ENCODE data around the gene LIPT2. TPM values are rescaled to one million over a fixed set of nuclear protein-coding genes. Genes with fewer than 3 reads are reported as not detected.
"Not testable (repeated sequence)": the region's sequence is repeated elsewhere in the genome, so short reads cannot be mapped to it uniquely, and the experiment has no call there.

LIPT2 gene
- 10 to 100 TPM; 16.5 to 30.4 (median 19.3) TPM for polyA plus RNA-seq (ENCODE audit: low read depth in 6 of 6)

DNA sequence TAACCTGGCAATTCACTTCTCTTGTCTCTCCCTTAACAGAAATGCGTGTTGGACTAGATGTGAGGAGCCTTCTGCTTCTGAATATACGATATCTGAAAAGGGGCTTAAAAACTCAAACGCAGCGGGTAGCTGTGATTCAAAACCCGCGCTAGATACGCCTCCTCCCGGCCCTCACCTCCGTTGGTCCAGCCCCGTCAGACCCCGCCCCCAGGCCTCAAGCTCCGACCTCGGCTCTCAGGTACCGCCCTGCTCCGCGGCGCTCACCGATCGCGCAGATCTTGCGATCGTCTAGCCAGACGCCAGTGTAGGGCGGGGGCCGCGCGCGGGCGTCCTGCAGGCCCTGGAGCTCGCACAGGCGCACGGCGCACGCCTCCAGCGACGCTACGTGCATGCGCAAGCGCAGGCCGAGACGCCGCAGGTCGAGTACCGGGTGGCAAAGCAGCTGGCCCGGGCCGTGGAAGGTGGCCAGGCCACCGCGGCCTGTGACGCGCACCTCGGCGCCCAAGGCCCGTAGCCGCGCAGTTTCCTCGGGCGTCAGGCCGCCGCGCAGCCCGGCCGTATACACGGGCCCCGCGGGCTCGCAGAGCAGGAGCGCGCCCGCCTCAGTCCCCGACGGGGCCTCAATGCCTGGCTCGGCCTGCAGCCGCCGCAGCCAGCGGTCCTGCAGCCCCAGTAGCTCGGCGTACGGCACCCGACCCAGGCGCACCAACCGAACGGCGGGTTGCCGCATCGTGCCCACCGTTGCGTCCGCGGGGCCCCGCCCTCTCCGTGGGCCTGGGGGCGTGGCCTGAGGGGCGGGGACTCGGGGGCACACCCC, at the start of gene LIPT2:
Gene LIPT2, minus strand, starts transcription at position 751 of the 817 bp plus-strand sequence. Its CDS starts 21 bp downstream, at position 730.
- ATAC-seq (ENCODE audit: low read depth in 2 of 2) (peak; percentile 93 to 95), DNase-seq (peak; percentile 96)
- Mint-ChIP-seq H3K27ac (peak within 1 kb of the TSS; percentile 9 to 96 (median 86)), H3K4me3 (peak within 1 kb of the TSS; percentile 67 to 90 (median 86)), H3K27me3 (no peaks in the 10 kb centered on the region), H3K36me3 (peaks cover 0 to 8% of the 10 kb centered on the region in 2 donors), H3K4me1 (peaks cover 16 to 21% (median 16%) of the 10 kb centered on the region in 3 donors), H3K9me3 (peaks cover 0 to 10% (median 0%) of the 10 kb centered on the region in 7 donors)

- Mint-ChIP-seq H3K36me3 (peaks cover 0 to 25% of the 10 kb centered on the region in 2 donors), H3K9me3 (peaks cover 13 to 77% (median 34%) of the 10 kb centered on the region in 7 donors), H3K4me1 (no peaks in the 10 kb centered on the region), H3K27ac (no peak overlapping the region), H3K27me3 (peaks cover 0 to 10% (median 8%) of the 10 kb centered on the region in 3 donors), H3K4me3 (no peak overlapping the region)
- ATAC-seq (ENCODE audit: low read depth in 2 of 2) (no peak), DNase-seq (no peak)
Observed at GRCh38 chr11:74541466-74541865, 47.9 kb upstream of the LIPT2 start.

GRCh38 chr11:74540270-74540669, 46.7 kb upstream of the LIPT2 start:
- peaks cover 0 to 25% of the 10 kb centered on the region in 2 donors for H3K36me3 Mint-ChIP-seq
- H3K27me3 Mint-ChIP-seq: peaks cover 0 to 10% (median 8%) of the 10 kb centered on the region in 3 donors
- peaks cover 13 to 71% (median 34%) of the 10 kb centered on the region in 7 donors for H3K9me3 Mint-ChIP-seq
- H3K4me3 Mint-ChIP-seq: no peak overlapping the region
- ATAC-seq (ENCODE audit: low read depth in 2 of 2) (no peak), DNase-seq (no peak)
- H3K27ac Mint-ChIP-seq: no peak overlapping the region
- H3K4me1 Mint-ChIP-seq: no peaks in the 10 kb centered on the region

- no peak overlapping the region for H3K4me3 Mint-ChIP-seq
- H3K4me1 Mint-ChIP-seq: peaks cover 0 to 2% (median 0%) of the 10 kb centered on the region in 3 donors
- H3K27ac Mint-ChIP-seq: no peak overlapping the region
- peaks cover 0 to 25% of the 10 kb centered on the region in 2 donors for H3K36me3 Mint-ChIP-seq
- peaks cover 9 to 56% (median 21%) of the 10 kb centered on the region in 7 donors for H3K9me3 Mint-ChIP-seq
- H3K27me3 Mint-ChIP-seq: peaks cover 5 to 10% (median 8%) of the 10 kb centered on the region in 3 donors
- no peak for ATAC-seq (ENCODE audit: low read depth in 2 of 2)
- DNase-seq: no peak
Observed at GRCh38 chr11:74538680-74539079, 45.2 kb upstream of the LIPT2 start.

DNA sequence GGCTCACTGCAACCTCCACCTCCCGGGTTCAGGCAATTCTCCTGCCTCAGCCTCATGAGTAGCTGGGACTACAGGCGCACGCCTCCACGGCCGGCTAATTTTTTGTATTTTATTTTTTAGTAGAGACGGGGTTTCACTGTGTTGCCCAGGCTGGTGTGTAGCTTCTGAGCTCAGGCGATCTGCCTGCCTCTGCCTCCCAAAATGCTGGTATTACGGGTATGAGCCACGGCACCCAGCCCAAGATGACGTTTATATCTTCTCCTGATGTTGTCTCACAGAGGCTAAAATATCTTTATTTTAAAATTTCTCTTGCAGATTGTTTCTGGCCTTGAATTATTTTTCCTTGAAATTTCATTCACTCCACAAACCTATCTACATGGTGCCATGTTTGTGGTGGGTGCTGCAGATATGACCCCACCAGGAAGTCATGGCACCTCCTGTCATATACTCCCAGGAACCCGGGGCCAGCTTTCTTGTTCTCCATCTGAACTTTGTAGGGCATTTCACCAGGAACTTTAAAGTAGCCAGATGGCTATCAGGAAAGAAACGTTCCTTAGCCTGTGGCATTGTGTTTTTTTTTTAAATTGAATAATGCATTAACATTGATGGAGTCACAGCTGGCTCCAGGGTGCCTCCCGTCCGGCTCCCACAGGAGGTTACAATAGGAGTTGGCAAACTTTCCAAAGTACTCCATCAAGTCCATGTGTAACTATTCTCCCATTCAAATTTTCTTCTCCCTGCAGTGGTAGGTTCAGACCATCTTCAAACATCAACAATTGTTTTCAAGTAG, 42.0 kb upstream of the LIPT2 start:
- Mint-ChIP-seq H3K36me3 (peaks cover 0 to 25% of the 10 kb centered on the region in 2 donors), H3K4me1 (peaks cover 0 to 2% (median 0%) of the 10 kb centered on the region in 3 donors), H3K9me3 (peaks cover 8 to 36% (median 16%) of the 10 kb centered on the region in 7 donors), H3K27ac (no peak overlapping the region), H3K4me3 (no peak overlapping the region), H3K27me3 (peaks cover 2 to 5% (median 3%) of the 10 kb centered on the region in 3 donors)
- DNase-seq (no peak), ATAC-seq (ENCODE audit: low read depth in 2 of 2) (no peak)

GRCh38 chr11:74534946-74535275, 41.4 kb upstream of the LIPT2 start:
- H3K27ac Mint-ChIP-seq; H3K27me3 Mint-ChIP-seq; DNase-seq; H3K4me3 Mint-ChIP-seq; H3K4me1 Mint-ChIP-seq; ATAC-seq (ENCODE audit: low read depth in 2 of 2): not testable (repeated sequence)
- peaks cover 7 to 32% (median 16%) of the 10 kb centered on the region in 7 donors for H3K9me3 Mint-ChIP-seq
- H3K36me3 Mint-ChIP-seq: peaks cover 0 to 25% of the 10 kb centered on the region in 2 donors

DNA sequence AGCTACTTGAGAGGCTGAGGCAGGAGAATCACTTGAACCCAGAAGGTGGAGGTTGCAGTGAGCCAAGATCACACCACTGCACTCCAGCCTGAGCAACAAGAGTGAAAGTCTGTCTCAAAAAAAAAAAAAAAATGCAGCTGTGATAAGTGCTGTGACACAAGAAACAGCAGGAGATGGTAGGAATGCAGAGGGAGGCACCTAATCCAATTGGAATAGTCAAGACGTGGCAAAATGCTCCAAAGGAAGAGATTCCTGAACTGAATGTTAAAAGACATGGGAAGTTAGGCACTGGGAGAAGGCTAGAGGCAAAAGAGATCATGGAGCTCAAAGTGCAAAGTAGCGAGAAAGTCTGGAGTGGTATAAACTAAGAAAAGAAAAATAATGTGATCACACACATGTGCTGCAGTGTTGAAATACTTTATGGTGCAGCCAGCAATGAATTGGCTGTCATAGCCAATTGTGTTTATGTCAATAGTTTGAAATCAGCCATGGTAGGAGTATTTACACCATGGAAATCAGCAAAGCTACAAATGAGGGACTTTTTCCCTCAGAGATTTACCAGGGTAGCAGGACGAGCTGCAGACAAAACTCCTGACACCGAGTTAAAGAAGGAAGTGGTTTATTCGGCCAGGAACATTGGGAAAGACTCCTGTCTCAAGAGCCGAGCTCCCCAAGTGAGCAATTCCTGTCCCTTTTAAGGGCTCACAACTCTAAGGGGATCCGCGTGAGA, 40.9 kb upstream of the LIPT2 start:
- DNase-seq (no peak), ATAC-seq (ENCODE audit: low read depth in 2 of 2) (no peak)
- Mint-ChIP-seq H3K36me3 (peaks cover 0 to 25% of the 10 kb centered on the region in 2 donors), H3K4me3 (no peak overlapping the region), H3K27me3 (peaks cover 1 to 8% (median 5%) of the 10 kb centered on the region in 3 donors), H3K9me3 (peaks cover 7 to 31% (median 16%) of the 10 kb centered on the region in 7 donors), H3K4me1 (peaks cover 0 to 2% (median 0%) of the 10 kb centered on the region in 3 donors), H3K27ac (peak overlapping the region in 1 of 6 donors; percentile 67)

DNA sequence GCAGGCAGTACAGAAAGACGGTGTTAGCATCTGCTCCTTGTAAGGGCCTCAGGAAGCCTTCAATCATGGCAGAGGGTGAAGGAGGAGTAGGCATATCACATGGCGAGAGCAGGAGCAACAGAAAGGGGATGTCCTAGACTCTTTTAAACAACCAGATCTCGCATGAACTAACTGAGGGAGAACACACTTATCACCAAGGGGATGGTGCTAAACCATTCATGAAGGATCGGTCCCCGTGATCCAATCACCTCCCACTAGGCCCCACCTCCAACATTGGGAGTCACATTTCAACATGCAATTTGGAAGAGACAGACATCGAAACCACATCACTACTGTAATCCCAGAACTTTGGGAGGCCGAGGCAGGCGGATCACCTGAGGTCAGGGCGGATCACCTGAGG, 39.9 kb upstream of the LIPT2 start:
- DNase-seq (no peak), ATAC-seq (ENCODE audit: low read depth in 2 of 2) (no peak)
- H3K9me3 Mint-ChIP-seq: peaks cover 7 to 21% (median 12%) of the 10 kb centered on the region in 7 donors
- peaks cover 5 to 8% (median 5%) of the 10 kb centered on the region in 3 donors for H3K27me3 Mint-ChIP-seq
- peaks cover 0 to 2% (median 0%) of the 10 kb centered on the region in 3 donors for H3K4me1 Mint-ChIP-seq
- H3K4me3 Mint-ChIP-seq: no peak overlapping the region
- peaks cover 0 to 15% of the 10 kb centered on the region in 2 donors for H3K36me3 Mint-ChIP-seq
- H3K27ac Mint-ChIP-seq: no peak overlapping the region

GRCh38 chr11:74532501-74533246, 39.1 kb upstream of the LIPT2 start:
- no peak overlapping the region for H3K27ac Mint-ChIP-seq
- H3K4me1 Mint-ChIP-seq: peaks cover 0 to 2% (median 0%) of the 10 kb centered on the region in 3 donors
- H3K36me3 Mint-ChIP-seq: peaks cover 0 to 8% of the 10 kb centered on the region in 2 donors
- ATAC-seq (ENCODE audit: low read depth in 2 of 2) (no peak), DNase-seq (no peak)
- no peak overlapping the region for H3K4me3 Mint-ChIP-seq
- H3K27me3 Mint-ChIP-seq: peaks cover 5 to 8% (median 5%) of the 10 kb centered on the region in 3 donors
- peaks cover 2 to 14% (median 8%) of the 10 kb centered on the region in 7 donors for H3K9me3 Mint-ChIP-seq

- Mint-ChIP-seq H3K27me3 (peaks cover 10 to 36% (median 24%) of the 10 kb centered on the region in 3 donors), H3K27ac (no peak overlapping the region), H3K4me3 (no peak overlapping the region), H3K4me1 (no peaks in the 10 kb centered on the region), H3K9me3 (peaks cover 0 to 2% (median 0%) of the 10 kb centered on the region in 7 donors), H3K36me3 (no peaks in the 10 kb centered on the region)
- ATAC-seq (ENCODE audit: low read depth in 2 of 2): no peak
- DNase-seq: no peak
Observed at GRCh38 chr11:74524978-74525377, 31.5 kb upstream of the LIPT2 start.

DNA sequence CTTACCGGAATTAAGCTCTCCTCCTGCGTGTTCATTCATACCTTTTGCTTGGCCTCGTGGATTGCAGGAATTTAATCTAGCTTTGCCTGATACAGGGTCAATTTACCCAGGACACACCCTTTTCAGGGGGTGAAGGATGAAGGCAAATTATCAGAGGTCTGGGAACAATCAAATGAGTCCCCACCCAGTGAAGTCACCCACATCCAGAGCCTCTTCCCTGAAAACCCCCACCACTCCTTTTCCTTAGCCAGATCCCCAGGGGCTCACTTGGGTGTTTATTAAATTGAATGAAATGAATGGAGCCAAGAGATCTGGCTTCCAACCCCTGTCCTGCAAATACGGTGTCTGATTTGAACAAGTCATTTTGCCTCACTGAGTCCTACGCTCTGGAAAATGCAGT, 31.0 kb upstream of the LIPT2 start:
- H3K9me3 Mint-ChIP-seq: peaks cover 0 to 2% (median 0%) of the 10 kb centered on the region in 7 donors
- H3K36me3 Mint-ChIP-seq: no peaks in the 10 kb centered on the region
- no peak overlapping the region for H3K4me3 Mint-ChIP-seq
- no peak overlapping the region for H3K27ac Mint-ChIP-seq
- H3K4me1 Mint-ChIP-seq: no peaks in the 10 kb centered on the region
- DNase-seq (no peak), ATAC-seq (ENCODE audit: low read depth in 2 of 2) (no peak)
- H3K27me3 Mint-ChIP-seq: peaks cover 10 to 38% (median 25%) of the 10 kb centered on the region in 3 donors

DNA sequence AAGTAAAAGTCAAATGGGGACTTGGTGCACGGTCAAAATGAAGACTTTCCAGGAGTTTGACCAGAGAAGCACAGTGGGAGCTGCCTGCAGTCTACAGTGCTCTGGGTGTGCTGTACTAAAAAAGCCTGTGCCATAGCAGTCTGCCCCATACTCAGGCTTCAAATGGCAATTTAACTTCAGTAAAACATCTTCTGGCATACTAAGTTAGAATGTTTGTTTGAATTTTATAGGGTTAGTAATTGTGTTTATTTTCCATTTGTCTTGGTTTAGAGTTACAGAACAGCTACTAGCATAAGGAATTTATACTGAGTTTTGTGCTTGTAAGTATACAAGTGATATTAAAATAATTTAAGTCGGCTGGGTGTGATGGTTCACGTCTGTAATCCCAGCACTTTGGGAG, 29.3 kb upstream of the LIPT2 start:
- DNase-seq: no peak
- ATAC-seq (ENCODE audit: low read depth in 2 of 2): no peak
- H3K27ac Mint-ChIP-seq: no peak overlapping the region

More for the DNA sequence above, 29.3 kb upstream of the LIPT2 start:
- Mint-ChIP-seq H3K9me3 (peaks cover 0 to 2% (median under 1%) of the 10 kb centered on the region in 7 donors), H3K4me3 (no peak overlapping the region), H3K4me1 (no peaks in the 10 kb centered on the region), H3K27me3 (peaks cover 10 to 38% (median 20%) of the 10 kb centered on the region in 3 donors), H3K36me3 (no peaks in the 10 kb centered on the region)

All from naive B cell (primary cell).